ENCODE data around the gene GDF10.

The GDF10 gene

GRCh38 chr10:47359626-47360418 lies 59.8 kb downstream of the GDF10 start:
- no peak for TF ChIP-seq CTCF (IDR thresholded peaks at IDR 0.05; ENCODE audit: low read depth, low read length)
- H3K4me3 ChIP-seq (ENCODE audit: low read depth, low read length), result no peak overlapping the region

DNA sequence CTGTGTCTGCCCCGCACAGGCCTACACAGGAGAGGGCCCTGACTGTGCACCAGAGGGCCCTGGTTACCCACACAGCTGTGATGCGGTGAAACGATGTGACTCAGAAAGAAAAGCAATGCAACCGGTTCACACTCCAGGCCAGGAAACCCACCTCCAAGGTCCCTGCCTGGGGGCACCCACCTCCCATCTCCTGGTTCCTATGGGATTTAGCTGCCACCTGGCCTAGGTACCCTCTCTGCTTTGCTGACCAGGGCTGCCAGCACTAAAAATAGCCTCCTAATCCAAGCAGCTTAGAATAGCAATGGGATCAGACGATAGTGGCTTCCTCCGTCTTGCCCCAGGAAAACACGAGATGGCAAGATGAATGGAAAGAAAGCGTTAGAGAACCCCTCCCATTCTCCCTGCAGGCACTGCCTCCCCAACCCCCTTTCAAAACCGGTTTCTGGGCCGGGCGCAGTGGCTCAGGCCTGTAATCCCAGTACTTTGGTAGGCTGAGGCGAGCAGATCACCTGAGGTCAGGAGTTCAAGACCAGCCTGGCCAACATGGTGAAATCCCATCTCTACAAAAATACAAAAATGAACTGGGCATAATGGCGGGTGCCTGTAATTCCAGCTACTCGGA lies 60.5 kb downstream of the GDF10 start:
- no peak overlapping the region for H3K4me3 ChIP-seq (ENCODE audit: low read depth, low read length)
- no peak for TF ChIP-seq CTCF (IDR thresholded peaks at IDR 0.05; ENCODE audit: low read depth, low read length)

DNA sequence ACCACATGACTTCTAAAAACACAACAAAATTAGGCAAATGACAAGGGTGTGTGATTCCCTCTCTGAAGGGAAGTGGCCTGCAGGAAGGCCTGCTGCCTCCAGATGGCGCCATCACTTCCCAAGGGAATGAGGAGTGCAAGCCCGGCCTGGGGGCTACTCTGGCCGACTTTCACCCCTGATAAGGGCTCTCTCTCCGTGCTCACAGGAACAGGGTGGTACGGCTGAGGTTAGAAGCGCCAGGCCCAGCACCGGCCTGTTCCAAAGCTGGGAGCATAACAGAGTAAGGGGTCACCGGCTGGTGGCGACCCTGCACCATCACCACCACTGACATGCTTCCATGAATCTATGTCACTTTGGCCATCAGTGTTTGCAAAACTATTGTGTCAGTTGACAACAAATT lies 61.3 kb downstream of the GDF10 start:
- TF ChIP-seq CTCF (IDR thresholded peaks at IDR 0.05; ENCODE audit: low read depth, low read length), result peak; percentile 90
- no peak overlapping the region for H3K4me3 ChIP-seq (ENCODE audit: low read depth, low read length)

GRCh38 chr10:47362199-47362598 lies 62.2 kb downstream of the GDF10 start:
- TF ChIP-seq CTCF (IDR thresholded peaks at IDR 0.05; ENCODE audit: low read depth, low read length), result no peak

More at GRCh38 chr10:47362199-47362598, 62.2 kb downstream of the GDF10 start:
- no peak overlapping the region for H3K4me3 ChIP-seq (ENCODE audit: low read depth, low read length)

Measured in WI38 (cell line).